Measurements from ENCODE around the gene VIPR2. TPM values are rescaled to one million over a fixed set of nuclear protein-coding genes. Genes with fewer than 3 reads are reported as not detected.

Gene VIPR2
- total RNA-seq, 2 donors from 2014 or later = 0.46 to 3.0 TPM

DNA sequence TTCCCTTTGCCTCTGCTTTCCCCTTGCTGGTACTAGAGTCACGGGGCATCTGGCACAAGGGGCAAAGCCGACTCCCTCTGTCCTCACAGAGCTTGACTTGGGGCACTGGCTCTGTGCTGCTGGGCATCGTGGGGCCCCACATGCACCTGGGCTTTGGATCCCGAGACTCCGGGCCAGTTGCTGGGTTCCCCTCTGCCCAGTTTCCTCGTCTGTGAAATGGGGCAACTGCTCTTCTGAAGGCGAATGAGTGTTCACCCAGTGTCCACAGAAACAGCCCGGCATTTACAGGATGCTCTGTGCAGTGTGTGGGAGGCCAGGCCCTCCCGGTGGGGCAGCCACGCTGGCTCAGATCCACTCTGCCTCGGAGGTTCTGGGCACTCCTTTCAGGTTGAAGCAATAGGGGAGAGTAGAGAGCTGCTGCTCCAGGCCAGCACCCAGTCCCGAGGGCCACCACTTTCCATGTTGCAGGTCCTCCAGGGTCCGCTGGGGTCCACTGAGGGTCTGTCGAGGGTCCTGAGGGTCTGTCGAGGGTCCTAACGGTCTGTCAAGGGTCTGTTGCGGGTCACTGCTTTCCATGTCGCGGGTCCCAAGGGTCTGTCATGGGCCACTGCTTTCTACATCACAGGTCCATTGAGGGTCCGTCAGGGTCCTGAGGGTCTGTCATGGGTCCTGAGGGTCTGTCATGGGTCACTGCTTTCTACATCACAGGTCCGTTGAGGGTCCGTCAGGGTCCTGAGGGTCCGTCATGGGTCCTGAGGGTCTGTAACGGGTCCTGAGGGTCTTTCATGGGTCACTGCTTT is 103.6 kb downstream of the VIPR2 start:
- ATAC-seq (replicated peaks in 1 of 2) (no peak), DNase-seq (no peak)
- H3K4me3 Mint-ChIP-seq = no peak overlapping the region
- no peaks in the 10 kb centered on the region for H3K36me3 Mint-ChIP-seq (ENCODE audit: insufficient read depth in 2 of 2)
- H3K4me1 Mint-ChIP-seq (ENCODE audit: low read depth) = peaks cover 11% of the 10 kb centered on the region
- H3K27ac Mint-ChIP-seq = no peak overlapping the region
- peaks cover 13% of the 10 kb centered on the region for H3K27me3 Mint-ChIP-seq (ENCODE audit: low read depth)
- H3K9me3 Mint-ChIP-seq = no peaks in the 10 kb centered on the region

- H3K4me3 Mint-ChIP-seq = no peak overlapping the region
- H3K27ac Mint-ChIP-seq = no peak overlapping the region
- H3K4me1 Mint-ChIP-seq (ENCODE audit: low read depth) = peaks cover 11% of the 10 kb centered on the region
- DNase-seq (no peak), ATAC-seq (replicated peaks in 1 of 2) (no peak)
- no peaks in the 10 kb centered on the region for H3K9me3 Mint-ChIP-seq
- H3K36me3 Mint-ChIP-seq (ENCODE audit: insufficient read depth in 2 of 2) = no peaks in the 10 kb centered on the region
- peaks cover 11% of the 10 kb centered on the region for H3K27me3 Mint-ChIP-seq (ENCODE audit: low read depth)
These were observed 104.5 kb downstream of the VIPR2 start for GRCh38 chr7:159040146-159040545.

DNA sequence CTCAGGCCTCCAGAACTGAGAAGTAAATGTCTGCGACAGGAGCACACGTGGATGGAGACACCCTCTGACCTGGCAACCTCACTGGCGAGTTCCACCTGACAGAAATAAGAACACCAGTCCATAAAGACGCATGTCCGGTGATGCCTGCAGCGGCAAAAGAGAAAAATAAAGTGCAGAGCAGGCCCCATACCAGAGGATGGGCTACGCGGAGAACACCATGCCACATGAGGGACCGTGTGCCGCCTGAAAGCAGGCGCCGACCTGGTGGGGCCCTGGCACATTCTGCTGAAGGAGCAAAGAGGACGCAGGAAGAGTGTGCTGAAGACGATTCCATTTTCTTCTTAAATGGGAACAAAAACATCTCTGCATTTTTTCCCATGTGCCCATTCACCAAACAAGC is 105.0 kb downstream of the VIPR2 start:
- H3K4me1 Mint-ChIP-seq (ENCODE audit: low read depth) = peaks cover 11% of the 10 kb centered on the region
- no peak for ATAC-seq (replicated peaks in 1 of 2)
- H3K27me3 Mint-ChIP-seq (ENCODE audit: low read depth) = peaks cover 7% of the 10 kb centered on the region
- H3K36me3 Mint-ChIP-seq (ENCODE audit: insufficient read depth in 2 of 2) = no peaks in the 10 kb centered on the region
- no peaks in the 10 kb centered on the region for H3K9me3 Mint-ChIP-seq
- no peak overlapping the region for H3K4me3 Mint-ChIP-seq
- no peak for DNase-seq
- H3K27ac Mint-ChIP-seq = no peak overlapping the region

DNA sequence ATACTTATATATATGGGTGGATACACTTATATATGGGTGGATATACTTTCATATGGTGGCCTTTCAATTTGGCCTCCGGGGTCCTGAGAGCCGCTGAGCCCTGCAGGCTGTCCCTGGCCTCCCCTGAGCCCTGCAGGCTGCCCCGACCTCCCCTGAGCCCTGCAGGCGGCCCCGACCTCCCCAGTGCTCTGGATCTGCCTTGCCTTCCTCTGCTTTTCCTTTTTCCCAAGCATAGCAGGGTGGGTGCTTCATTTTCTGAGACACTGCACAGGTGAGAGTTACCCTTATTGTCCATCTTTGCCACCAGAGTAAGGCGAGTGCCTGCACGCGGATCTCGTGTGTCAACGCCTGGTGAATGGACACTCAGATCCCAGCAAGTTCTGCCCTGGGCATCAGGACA is 106.6 kb downstream of the VIPR2 start:
- Mint-ChIP-seq H3K27ac (no peak overlapping the region), H3K36me3 (ENCODE audit: insufficient read depth in 2 of 2) (no peaks in the 10 kb centered on the region), H3K4me3 (no peak overlapping the region), H3K4me1 (ENCODE audit: low read depth) (peaks cover 11% of the 10 kb centered on the region), H3K9me3 (no peaks in the 10 kb centered on the region), H3K27me3 (ENCODE audit: low read depth) (peaks cover 5% of the 10 kb centered on the region)
- DNase-seq (no peak), ATAC-seq (replicated peaks in 1 of 2) (no peak)

GRCh38 chr7:159036916-159037605 is 107.6 kb downstream of the VIPR2 start:
- no peak overlapping the region for H3K27ac Mint-ChIP-seq

GRCh38 chr7:159035571-159036073 is 109.0 kb downstream of the VIPR2 start:
- ATAC-seq (replicated peaks in 1 of 2) (no peak), DNase-seq (no peak)
- Mint-ChIP-seq H3K9me3 (no peaks in the 10 kb centered on the region), H3K27me3 (ENCODE audit: low read depth) (peaks cover 11% of the 10 kb centered on the region), H3K27ac (no peak overlapping the region), H3K36me3 (ENCODE audit: insufficient read depth in 2 of 2) (no peaks in the 10 kb centered on the region), H3K4me1 (ENCODE audit: low read depth) (peaks cover 15% of the 10 kb centered on the region), H3K4me3 (no peak overlapping the region)

More at GRCh38 chr7:159036916-159037605, 107.6 kb downstream of the VIPR2 start:
- H3K36me3 Mint-ChIP-seq (ENCODE audit: insufficient read depth in 2 of 2) = no peaks in the 10 kb centered on the region
- peaks cover 11% of the 10 kb centered on the region for H3K4me1 Mint-ChIP-seq (ENCODE audit: low read depth)
- H3K4me3 Mint-ChIP-seq = no peak overlapping the region
- DNase-seq = no peak
- H3K27me3 Mint-ChIP-seq (ENCODE audit: low read depth) = peaks cover 2% of the 10 kb centered on the region
- no peaks in the 10 kb centered on the region for H3K9me3 Mint-ChIP-seq
- ATAC-seq (replicated peaks in 1 of 2) = no peak

GRCh38 chr7:159034988-159035387 is 109.7 kb downstream of the VIPR2 start:
- peaks cover 15% of the 10 kb centered on the region for H3K4me1 Mint-ChIP-seq (ENCODE audit: low read depth)
- no peaks in the 10 kb centered on the region for H3K36me3 Mint-ChIP-seq (ENCODE audit: insufficient read depth in 2 of 2)
- no peak overlapping the region for H3K27ac Mint-ChIP-seq
- ATAC-seq (replicated peaks in 1 of 2) (no peak), DNase-seq (no peak)
- no peaks in the 10 kb centered on the region for H3K9me3 Mint-ChIP-seq
- peaks cover 11% of the 10 kb centered on the region for H3K27me3 Mint-ChIP-seq (ENCODE audit: low read depth)
- no peak overlapping the region for H3K4me3 Mint-ChIP-seq

- Mint-ChIP-seq H3K27ac (no peak overlapping the region), H3K36me3 (ENCODE audit: insufficient read depth in 2 of 2) (no peaks in the 10 kb centered on the region), H3K9me3 (no peaks in the 10 kb centered on the region), H3K4me3 (no peak overlapping the region), H3K4me1 (ENCODE audit: low read depth) (peaks cover 15% of the 10 kb centered on the region), H3K27me3 (ENCODE audit: low read depth) (peaks cover 11% of the 10 kb centered on the region)
- ATAC-seq (replicated peaks in 1 of 2) (no peak), DNase-seq (no peak)
These were observed 110.3 kb downstream of the VIPR2 start for GRCh38 chr7:159034394-159034793.

DNA sequence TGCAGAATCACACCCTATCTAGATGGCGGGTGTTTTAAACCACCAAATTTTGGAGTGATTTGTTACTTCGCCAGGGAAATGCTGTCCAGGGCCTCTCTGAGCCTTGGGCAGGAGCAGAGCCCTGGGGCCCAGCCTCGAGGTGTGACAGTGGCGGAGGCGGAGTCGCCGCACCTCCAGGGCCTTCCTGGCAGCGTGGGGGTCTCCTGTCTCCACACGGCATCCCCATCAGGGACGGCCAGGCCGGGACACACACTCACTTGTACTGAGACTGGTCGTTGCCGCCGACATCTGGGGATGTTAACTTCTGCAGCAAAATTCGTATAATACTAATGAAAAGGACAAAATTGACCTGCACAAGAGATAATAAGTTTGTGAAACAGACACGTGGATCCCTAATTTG is 110.7 kb downstream of the VIPR2 start:
- H3K27me3 Mint-ChIP-seq (ENCODE audit: low read depth) = peaks cover 11% of the 10 kb centered on the region
- no peak overlapping the region for H3K27ac Mint-ChIP-seq
- no peak for ATAC-seq (replicated peaks in 1 of 2)
- no peak overlapping the region for H3K4me3 Mint-ChIP-seq
- DNase-seq = no peak
- H3K9me3 Mint-ChIP-seq = no peaks in the 10 kb centered on the region
- H3K4me1 Mint-ChIP-seq (ENCODE audit: low read depth) = peaks cover 14% of the 10 kb centered on the region
- H3K36me3 Mint-ChIP-seq (ENCODE audit: insufficient read depth in 2 of 2) = no peaks in the 10 kb centered on the region

DNA sequence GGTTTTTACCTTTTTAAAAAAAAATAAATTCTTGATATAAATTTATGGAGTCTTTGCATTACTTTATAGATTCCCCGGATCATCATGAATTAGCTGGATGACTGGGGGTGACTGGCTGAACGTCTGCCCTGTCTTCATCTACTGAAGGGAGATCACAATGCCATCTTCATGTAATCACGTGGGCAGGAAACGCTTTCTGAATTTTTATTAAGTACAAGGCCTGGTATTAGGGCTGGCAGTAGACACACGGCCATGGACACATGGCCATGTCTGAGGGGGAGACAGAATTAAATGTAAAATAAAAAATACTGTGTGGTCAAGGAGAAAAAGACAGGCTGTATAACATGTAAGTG is 111.2 kb downstream of the VIPR2 start:
- no peaks in the 10 kb centered on the region for H3K36me3 Mint-ChIP-seq (ENCODE audit: insufficient read depth in 2 of 2)
- H3K4me1 Mint-ChIP-seq (ENCODE audit: low read depth) = peaks cover 9% of the 10 kb centered on the region
- ATAC-seq (replicated peaks in 1 of 2) (no peak), DNase-seq (no peak)
- peaks cover 11% of the 10 kb centered on the region for H3K27me3 Mint-ChIP-seq (ENCODE audit: low read depth)
- no peaks in the 10 kb centered on the region for H3K9me3 Mint-ChIP-seq
- no peak overlapping the region for H3K27ac Mint-ChIP-seq
- no peak overlapping the region for H3K4me3 Mint-ChIP-seq

DNA sequence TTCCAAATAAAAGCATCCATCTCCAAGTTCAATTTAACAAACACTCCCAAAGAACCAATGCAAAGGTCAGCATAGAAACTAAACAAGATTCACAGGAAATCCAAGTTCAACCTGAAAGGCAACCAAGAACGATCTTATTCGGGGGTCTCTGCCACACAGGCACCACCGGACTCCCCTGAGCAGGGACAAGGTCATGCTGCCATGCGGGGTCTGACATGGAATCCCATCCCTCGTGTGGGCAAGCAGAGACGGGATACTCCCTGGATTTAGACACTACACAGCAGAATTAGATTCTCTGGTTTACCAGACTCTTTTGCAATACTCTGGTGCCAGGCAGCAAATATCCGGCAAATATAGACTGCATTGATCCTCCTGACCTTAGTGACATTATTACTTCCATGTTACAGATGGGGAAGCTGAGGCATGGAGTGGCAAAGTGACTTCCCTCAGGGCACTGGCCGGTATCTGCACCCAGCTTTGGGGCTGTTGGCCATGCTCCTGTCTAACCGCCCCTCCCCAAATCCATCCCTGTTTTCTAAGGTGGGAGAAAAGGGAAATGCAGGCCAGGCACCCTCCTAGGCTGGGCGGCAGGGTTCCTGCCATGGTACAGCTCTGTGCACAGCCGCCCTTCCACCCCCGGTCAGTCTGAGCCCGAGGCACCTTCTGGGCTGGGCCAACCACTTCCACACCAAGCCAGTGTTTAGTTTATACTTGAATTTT is 111.8 kb downstream of the VIPR2 start:
- Mint-ChIP-seq H3K4me1 (ENCODE audit: low read depth) (peaks cover 4% of the 10 kb centered on the region), H3K27me3 (ENCODE audit: low read depth) (peaks cover 11% of the 10 kb centered on the region), H3K4me3 (no peak overlapping the region), H3K9me3 (no peaks in the 10 kb centered on the region), H3K27ac (no peak overlapping the region), H3K36me3 (ENCODE audit: insufficient read depth in 2 of 2) (no peaks in the 10 kb centered on the region)
- no peak for ATAC-seq (replicated peaks in 1 of 2)
- no peak for DNase-seq

DNA sequence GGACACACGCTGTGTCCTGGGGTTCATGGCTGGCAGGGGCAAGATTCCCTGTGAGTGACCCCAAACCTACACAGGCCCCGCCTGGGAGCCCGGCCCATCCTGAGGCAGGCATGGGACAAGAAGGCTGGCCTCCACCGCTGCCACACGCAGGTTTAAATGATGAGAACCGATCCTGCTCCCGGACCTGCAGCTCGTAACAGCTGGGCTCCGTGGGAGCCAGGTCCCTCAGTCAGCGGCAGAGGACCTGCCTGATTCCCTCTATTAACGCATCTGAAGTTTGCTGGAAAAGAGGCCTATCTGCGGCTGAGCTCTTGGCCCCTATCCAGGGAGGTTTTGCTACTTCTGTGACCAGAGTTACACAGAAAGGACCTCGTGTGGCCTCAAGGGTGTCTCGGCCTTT is 112.3 kb downstream of the VIPR2 start:
- H3K36me3 Mint-ChIP-seq (ENCODE audit: insufficient read depth in 2 of 2) = no peaks in the 10 kb centered on the region
- peaks cover 11% of the 10 kb centered on the region for H3K27me3 Mint-ChIP-seq (ENCODE audit: low read depth)
- ATAC-seq (replicated peaks in 1 of 2) = no peak
- no peak for DNase-seq
- H3K4me1 Mint-ChIP-seq (ENCODE audit: low read depth) = peaks cover 5% of the 10 kb centered on the region
- no peak overlapping the region for H3K27ac Mint-ChIP-seq
- no peaks in the 10 kb centered on the region for H3K9me3 Mint-ChIP-seq
- no peak overlapping the region for H3K4me3 Mint-ChIP-seq

DNA sequence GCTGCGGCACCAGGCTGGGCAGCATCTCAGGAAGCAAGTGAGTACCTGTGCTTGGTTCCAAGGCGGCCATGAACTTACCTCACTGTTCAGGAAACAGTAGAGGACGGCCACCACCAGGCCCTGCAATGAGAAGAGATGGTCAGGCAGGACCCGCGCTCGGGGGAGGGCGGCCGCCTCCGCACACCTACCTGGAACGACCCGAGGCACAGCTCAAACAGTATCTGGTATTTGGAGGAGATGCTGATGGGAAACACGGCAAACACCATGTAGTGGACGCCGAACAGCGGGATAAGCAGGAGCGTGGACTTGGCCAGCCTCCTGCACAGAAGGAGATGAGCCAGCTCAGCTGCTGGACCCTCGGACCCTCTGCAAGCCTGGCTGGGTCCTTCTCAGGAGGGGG is 112.9 kb downstream of the VIPR2 start:
- ATAC-seq (replicated peaks in 1 of 2) (no peak), DNase-seq (no peak)
- Mint-ChIP-seq H3K27ac (no peak overlapping the region), H3K4me1 (ENCODE audit: low read depth) (peaks cover 11% of the 10 kb centered on the region), H3K4me3 (no peak overlapping the region), H3K9me3 (no peaks in the 10 kb centered on the region), H3K27me3 (ENCODE audit: low read depth) (peaks cover 11% of the 10 kb centered on the region), H3K36me3 (ENCODE audit: insufficient read depth in 2 of 2) (no peaks in the 10 kb centered on the region)

All from activated T-cell treated with anti-CD3 and anti-CD28 coated beads, Interleukin-2, amount 50 U/mL, for 72 hours (primary cell).